GM19395 (cell line): Measurements from ENCODE around the gene PHKB.

Experiments
- ATAC-seq: cut with Tn5 transposase; IDR thresholded peaks from one replicate; pipeline ENCODE4 v1.9.1; 2021; ENCODE audit warnings: mild to moderate bottlenecking, moderate library complexity; ENCODE audit not compliant: unreplicated experiment

The PHKB gene

DNA sequence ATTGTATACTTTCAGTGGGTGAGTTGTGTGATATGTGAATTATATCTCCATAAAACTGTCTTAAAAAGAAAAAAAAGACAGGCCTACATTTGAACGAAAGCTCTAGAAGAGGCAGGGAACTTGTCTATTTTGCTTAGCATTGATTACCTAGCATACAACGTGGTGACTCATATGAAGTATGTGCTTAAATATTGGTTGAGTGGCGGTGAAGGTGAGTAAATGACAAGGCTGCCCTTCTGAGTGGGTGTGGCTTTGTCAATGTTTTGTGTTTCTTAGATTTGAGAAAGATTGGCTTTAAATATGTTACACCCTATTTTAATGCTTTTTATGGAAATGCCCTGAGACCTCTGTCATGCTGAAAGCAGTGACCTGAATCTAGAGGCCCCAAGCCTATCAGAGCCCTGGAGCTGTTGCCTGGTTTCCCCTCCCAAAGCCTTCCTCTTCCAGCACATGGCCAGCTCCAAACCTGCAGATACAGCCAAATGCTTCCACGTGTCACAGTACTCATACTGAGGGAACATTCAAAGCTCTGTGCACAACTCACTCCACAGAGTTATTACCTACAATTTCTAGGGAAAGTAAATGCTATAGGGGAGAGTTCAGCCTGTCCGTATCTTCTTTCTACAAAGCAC, 260.0 kb downstream of the PHKB start:
- no peak for ATAC-seq

DNA sequence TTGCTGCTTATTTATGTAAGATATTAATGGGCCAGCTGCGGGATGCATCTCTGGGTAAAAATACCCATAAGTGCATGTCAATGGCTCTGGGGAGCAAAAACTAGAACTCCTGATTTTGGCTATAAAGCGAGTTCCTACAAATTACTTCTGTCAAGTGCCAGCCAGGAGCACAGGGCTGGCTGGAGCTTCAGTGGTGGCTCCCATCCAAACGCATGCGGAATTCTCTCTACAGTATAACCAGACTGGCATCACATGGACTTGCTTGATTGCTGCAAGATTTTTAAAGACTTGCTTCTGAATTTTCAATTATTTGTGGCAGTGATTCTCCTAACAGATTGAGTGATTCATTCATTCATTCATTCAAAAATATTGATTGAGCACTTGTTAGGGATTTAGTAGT, 260.9 kb downstream of the PHKB start:
- ATAC-seq: no peak

GRCh38 chr16:47724115-47724785, 263.1 kb downstream of the PHKB start:
- no peak for ATAC-seq

- ATAC-seq: no peak
Observed at GRCh38 chr16:47725188-47725695, 264.1 kb downstream of the PHKB start.

DNA sequence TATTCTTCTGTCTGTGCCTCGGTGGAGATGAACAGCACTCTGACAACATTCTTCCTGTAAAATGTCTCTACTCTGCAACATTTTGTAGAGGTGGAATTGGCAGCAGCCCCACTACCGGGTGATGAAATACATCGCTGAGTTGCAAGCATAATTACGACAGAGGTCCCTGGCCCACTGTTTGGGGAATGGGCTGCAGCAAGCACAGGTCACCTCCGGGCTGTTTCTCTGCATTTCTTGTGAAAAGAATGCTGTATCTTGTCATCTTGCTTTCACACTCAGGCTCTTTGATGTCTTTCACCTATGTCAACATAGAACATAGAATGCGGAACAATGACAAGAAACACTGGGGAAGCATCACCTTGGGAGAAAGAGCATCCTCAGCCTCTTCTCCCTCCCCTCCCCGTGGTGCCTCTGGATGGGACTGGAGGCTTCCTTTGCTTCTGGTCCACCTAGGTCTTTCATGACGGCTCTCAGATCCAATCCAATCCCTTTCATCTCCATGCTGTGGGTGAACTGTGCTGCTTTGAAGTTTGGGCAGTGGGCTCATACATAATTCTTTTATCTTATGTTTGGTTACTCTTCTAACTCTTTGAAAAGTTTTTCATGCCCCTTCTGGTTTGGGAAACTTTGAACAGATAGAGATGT, 265.0 kb downstream of the PHKB start:
- ATAC-seq: no peak

DNA sequence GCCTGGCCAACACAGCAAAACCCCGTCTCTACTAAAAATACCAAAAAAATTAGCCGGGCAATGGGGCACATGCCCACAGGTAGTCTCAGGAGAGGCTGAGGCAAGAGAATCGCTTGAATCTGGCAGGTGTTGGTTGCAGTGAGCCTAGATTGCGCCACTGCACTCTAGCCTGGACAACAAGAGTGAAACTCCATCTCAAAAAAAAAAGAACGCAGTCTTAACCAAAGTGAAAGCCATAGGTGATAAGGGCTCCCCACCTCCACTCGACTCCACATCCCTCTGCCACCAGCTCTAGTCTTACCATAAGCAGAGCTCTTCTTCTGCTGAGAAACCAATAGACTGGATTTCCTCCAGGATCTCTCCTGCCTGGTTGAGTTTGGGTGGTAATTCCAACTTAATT, 266.0 kb downstream of the PHKB start:
- ATAC-seq: no peak

GRCh38 chr16:47728205-47728604, 267.1 kb downstream of the PHKB start:
- no peak for ATAC-seq

GRCh38 chr16:47729701-47730100, 268.6 kb downstream of the PHKB start:
- ATAC-seq: no peak

- ATAC-seq: no peak
Observed at GRCh38 chr16:47731252-47731651, 270.1 kb downstream of the PHKB start.

- ATAC-seq: no peak
Observed at GRCh38 chr16:47732122-47732521, 271.0 kb downstream of the PHKB start.

DNA sequence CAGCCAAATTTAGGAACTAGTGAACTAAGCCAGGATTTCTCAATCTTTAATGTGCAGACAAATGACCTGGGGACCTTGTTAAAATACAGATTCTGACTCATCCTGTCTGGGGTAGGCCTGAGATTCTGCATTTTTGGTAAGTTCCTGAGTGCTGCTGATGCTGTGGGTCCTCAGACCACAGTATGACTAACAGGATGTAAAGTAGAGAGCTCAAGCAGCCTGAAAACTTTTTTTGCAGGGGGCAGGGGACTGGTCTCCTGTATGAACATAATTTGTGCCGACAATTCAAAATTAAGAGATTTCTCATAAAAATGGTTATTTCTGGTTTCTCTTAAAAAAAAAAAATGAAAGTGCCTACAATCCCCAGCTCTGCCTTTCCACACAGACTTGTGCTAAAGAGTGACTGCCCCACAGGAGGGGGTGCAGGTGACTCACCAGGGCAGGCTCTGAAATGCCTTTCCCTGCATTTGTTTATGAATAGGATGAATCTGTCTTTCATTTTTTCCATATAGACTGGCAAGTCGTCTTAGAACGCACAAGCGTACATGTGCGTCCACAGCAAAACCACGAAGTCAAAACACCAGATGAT, 271.5 kb downstream of the PHKB start:
- no peak for ATAC-seq

DNA sequence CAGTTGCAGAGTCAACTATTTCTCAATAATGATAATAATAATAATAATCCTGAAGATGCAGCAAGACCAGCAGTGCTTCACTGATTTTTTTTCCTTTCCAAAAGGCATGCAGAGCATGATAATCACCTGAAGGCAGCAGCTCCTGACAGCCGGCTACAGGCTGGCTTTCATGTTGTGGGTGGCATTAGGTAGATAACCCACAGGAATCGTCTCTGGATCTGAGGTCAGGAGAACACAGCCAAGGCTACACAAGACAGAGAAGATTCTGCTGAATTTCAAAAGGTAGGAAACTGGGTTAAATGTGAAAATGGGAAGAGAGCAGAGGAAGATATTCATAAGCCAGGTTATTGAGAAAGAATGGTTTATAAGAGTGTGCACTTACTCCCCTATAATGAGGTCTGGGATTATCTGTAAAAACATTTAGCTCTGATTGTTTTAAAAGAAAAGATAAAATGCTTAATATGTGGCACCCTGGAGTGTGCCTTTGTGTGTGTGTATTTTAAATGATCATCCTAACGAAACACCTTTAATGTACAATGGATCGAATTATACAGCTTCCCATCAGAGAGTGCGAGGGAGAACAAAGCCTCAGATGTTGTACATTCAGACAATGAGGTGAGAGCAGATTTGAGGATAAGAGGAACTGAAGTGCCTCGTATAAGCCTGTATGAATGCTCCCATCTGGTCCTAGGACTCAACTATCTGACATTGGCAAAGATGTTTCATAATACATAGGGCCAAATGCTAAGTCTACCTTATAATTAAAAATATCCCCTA, 273.1 kb downstream of the PHKB start:
- ATAC-seq: no peak

GRCh38 chr16:47734987-47735594, 274.0 kb downstream of the PHKB start:
- no peak for ATAC-seq

DNA sequence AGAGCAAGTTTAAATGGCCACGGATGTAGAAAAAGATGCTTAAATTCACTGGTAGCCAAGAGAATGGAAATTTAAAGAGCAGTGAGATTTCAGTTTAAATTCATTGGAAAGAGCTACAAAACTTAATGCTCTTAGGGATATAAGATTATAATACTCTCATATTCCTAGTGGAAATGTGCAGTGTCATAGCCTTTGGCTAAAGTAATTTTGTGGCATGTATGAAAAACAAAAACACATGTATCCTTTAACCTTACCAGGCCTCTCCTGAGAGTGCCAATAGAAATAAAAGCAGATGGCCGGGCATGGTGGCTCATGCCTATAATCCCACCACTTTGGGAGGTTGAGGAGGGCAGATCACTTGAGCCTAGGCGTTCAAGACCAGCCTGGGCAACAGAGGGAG, 289.2 kb downstream of the PHKB start:
- ATAC-seq: no peak
